ENCODE measurements around the gene PDE6B.

PDE6B gene

DNA sequence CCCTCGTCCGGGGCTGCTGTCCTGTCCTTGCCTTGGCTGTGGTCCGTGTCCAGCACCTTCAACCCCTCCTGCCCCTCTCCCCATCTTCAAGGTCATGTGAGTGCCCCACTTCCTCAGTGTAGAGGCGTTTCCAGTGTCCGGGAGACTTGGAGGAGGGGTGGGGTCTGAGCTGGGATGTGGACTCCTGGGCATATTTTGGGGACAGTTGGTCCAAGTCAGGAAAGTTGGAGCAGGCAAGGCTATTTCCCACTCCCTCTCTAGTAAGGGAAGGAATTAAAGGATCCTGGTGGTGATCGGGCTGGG lies 83.2 kb downstream of the PDE6B start:
- no peak for DNase-seq

- DNase-seq = no peak
These were observed 84.0 kb downstream of the PDE6B start for GRCh38 chr4:709348-709747.

DNA sequence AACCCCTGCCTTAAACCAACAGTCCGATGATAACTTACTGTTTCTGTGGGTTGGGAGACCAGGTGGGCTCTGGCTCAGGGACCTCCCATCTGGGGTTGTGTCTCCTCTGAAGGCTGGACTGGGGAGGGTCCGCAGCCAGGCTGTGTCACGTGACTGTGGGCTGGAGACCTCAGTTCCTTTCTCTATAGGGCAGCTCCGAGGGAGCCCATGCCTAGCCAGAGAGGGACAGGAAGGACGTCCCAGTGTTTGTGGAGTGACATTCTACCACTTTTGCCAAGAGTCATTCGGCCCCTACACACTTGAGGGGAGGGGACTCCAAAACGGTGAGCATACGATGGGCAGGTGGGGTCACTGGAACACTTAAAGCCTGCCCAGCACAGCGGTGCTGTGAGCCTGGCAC lies 84.7 kb downstream of the PDE6B start:
- DNase-seq = no peak

DNA sequence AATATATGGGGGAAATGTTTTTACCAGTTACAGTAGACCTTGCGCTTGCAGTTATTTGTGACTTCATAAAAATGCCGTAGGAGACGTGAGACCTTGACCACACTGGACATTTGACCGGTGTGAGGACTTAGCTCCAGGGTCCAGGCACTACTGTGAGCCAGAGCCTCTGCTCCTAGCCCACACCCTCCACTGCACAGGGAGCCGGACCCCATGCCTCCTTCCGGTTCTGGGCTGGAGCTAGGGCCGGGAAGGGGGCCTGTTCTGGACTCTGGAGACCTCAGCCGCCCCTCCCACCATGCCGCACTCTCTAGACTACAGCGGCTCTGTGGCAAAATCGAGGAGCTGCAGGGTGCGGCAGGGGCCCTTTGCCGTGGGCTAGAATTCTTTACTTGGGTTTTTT lies 85.5 kb downstream of the PDE6B start:
- no peak for DNase-seq

GRCh38 chr4:712093-712492 lies 86.7 kb downstream of the PDE6B start:
- no peak for DNase-seq

DNA sequence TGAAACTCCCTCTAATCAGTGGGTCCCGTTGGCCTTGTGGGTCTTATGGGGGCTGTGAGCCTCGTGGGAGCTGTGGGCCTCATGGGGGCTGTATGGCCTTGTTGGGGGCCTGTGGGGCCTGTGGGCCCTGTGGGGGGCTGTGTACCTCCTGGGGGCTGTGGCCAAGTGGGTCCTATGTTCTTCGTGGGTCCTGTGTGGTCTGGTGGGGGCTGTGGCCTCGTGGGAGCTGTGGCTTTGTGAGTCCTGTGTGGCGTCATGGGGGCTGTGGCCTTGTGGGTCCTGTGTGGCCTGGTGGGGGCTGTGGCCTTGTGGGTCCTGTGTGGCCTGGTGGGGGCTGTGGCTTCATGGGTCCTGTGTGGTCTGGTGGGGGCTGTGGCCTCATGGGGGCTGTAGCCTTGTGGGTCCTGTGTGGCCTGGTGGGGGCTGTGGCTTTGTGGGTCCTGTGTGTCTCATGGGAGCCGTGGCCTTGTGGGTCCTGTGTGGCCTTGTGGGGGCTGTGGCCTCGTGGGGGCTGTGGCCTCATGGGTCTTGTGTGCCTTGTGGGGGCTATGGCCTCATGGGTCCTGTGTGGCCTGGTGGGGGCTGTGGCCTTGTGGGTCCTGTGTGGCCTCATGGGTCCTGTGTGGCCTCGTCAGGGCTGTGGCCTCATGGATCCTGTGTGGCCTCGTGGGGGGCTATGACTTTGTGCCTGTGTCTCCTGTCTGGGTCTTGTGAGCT lies 87.7 kb downstream of the PDE6B start:
- no peak for DNase-seq

DNA sequence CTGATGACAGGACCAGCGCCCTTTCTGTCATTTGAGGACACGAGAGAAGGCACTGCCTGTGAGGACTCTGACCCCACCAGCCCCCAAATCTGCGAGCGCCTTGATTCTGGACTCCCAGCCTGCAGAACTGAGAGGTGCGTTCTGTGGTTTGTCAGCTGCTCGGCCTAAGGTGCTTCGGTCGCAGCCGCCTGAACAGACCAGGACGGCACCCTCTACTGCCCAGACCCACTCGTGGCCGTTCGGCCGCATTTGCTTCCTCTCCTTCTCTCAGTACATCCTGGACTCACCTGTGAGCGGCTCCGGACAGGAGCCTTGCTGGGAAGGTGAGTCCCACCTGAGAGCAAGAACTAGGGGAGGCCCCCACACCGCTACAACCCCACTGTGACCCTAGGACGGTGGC lies 88.7 kb downstream of the PDE6B start:
- DNase-seq = no peak

DNA sequence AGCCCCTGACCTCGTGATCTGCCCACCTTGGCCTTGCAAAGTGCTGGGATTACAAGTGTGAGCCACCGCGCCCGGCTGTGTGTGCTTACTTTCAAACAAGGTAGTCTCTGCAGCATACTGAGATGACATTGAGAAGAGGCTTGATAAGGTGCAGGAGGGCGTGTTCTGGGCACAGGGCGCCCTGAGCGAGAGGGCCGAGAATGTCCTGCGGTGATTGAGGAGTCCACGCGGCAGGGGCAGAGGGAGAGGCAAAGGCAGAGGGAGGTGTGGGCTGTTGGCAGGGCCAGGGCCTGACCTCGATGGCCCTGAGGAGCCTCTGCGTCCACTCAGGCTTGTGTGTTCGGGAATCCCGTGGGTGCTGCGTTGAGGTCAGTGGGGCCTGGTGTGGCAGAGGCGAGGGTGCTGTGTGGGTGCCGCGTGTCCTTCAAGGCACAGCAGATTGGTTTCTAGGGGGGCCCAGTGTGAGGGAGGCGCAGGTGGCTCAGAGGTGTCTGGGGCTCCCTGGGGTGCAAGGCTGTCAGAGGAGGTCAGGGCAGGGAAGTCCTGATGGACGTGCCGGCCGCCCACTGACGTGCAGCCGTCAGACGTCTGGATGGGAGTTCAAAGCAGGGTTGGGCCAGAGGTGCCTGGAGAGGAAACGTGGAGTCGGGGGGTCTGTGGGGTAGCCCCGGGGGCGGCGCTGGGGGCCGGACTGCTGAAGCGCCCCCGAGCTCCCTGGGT lies 92.4 kb downstream of the PDE6B start:
- DNase-seq = no peak

DNA sequence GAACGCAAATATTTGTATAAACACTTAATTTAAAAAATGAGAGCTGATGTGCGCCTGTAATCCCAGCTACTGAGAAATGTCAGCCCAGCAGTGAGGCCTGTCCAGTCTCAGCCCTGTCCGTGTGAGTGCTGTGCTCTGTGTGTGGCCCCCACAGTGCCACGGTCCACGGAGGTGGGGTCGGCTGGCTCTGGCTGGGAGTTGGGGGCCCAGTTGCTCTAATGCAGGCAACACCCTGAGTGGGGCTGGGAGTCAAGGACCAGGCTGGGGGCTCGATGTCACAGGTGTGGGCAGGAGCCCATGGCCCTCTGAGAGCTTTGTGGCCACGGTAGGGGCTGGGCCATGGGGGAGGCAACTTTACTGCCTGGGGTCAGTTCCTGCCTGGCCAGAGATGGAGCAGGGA lies 93.1 kb downstream of the PDE6B start:
- DNase-seq = no peak
